Activated naive CD4-positive, alpha-beta T cell treated with anti-CD3 and anti-CD28 coated beads, Interleukin-2, amount 10 ng/mL, durations not matched to agents 7 days and 5 days (primary cell): ENCODE data around the gene SCGB1C1.
"Not testable (repeated sequence)": the region's sequence is repeated elsewhere in the genome, so short reads cannot be mapped to it uniquely, and the experiment has no call there.

ENCODE experiments used
- CTCF ChIA-PET: fragments of 350-600 bp; sonication (Branson Sonifier 250); formaldehyde crosslinking; loops from one replicate; lab custom pipeline; 2021; ENCODE audit warnings: antibody characterized with exemption; lab: Charles Lee
- DNase-seq: peaks from one replicate; pipeline ENCODE4 v3.0.0-alpha.2; 2020
- H3K27ac Mint-ChIP-seq: one replicate; pipeline ENCODE4 v1.8.0; 2021; ENCODE audit warnings: mild to moderate bottlenecking, moderate library complexity, mixed read lengths
- H3K27me3 Mint-ChIP-seq: one replicate; pipeline ENCODE4 v1.8.0; 2021; ENCODE audit warnings: mild to moderate bottlenecking, mixed read lengths
- H3K36me3 Mint-ChIP-seq: one replicate; pipeline ENCODE4 v1.8.0; 2021; ENCODE audit warnings: mixed read lengths
- H3K4me1 Mint-ChIP-seq: one replicate; pipeline ENCODE4 v1.8.0; 2021; ENCODE audit warnings: mixed read lengths
- H3K4me3 Mint-ChIP-seq: one replicate; pipeline ENCODE4 v1.8.0; 2021; ENCODE audit warnings: mild to moderate bottlenecking, moderate library complexity, mixed read lengths
- H3K9me3 Mint-ChIP-seq: one replicate; pipeline ENCODE4 v1.8.0; 2021; ENCODE audit warnings: mixed read lengths

SCGB1C1 gene

DNA sequence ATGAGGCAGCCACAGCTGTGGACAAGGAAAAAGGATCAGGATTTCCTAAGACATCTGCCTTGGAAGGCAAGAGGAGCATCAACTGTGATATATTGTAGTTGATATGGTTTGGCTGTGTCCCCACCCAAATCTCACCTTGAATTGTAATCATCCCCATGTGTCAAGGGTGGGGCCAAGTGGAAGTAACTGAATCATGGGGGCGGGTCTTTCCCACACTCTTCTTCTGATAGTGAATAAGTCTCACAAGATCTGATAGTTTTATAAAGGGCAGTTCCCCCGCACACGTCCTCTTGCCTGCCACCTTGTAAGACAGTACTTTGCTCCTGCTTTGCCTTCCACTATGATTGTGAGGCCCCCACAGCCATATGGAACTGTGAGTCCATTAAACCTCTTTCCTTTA is 24.8 kb downstream of the SCGB1C1 start:
- no peak for DNase-seq
- Mint-ChIP-seq H3K27ac (no peak overlapping the region), H3K4me1 (peaks cover 10% of the 10 kb centered on the region)

DNA sequence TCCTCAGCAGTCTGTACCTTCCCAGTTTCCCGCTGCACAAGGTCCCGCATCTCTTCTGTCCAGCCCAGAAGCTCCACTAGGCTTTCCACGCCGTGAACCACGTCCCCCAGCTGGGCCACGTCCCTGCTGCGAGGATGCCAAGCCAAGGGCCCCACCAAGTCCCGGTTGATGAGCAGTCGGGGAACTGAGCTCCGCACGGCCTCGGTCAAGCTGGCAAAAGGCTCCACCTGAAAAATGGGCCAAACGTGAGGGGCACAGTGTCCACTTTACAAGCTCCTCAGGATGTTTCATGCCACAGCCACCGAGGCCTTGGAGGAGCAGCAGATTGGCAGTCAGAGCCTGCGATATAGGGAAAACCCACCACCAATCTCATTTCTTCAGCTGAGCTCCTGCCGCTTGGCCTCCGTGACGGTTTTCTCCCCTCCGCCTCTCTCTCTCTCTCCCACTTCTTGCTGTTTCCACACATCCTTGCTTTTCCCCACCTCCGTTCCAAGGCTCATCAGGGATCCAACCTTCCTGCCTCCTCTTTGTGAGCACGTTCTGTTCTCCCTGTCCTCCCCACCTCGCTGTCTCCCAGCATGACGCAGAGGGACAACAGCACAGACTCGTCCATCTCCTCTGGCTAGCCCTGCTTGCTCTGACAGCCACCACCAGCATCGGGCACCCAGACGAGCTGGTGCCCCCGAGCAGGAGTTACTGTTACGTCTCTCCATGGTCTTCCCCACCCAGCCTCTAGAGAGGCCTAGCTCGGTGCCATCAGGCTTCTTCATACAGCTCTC is 26.1 kb downstream of the SCGB1C1 start:
- H3K36me3 Mint-ChIP-seq, result peaks cover 19% of the 10 kb centered on the region
- CTCF ChIA-PET, result interaction anchor here (1.5 kb wide), 1 partner anchor 32 kb away, joined by 4 read pairs; no protein-coding TSS in a partner anchor
- H3K27me3 Mint-ChIP-seq, result no peaks in the 10 kb centered on the region
- no peak overlapping the region for H3K4me3 Mint-ChIP-seq
- peaks cover 8% of the 10 kb centered on the region for H3K4me1 Mint-ChIP-seq
- DNase-seq, result no peak
- H3K27ac Mint-ChIP-seq, result no peak overlapping the region
- H3K9me3 Mint-ChIP-seq, result no peaks in the 10 kb centered on the region

More for the DNA sequence above, 24.8 kb downstream of the SCGB1C1 start:
- CTCF ChIA-PET, result interaction anchor here (1.5 kb wide), 1 partner anchor 9 kb away, joined by 4 read pairs; the partner anchor contains the start of gene RIC8A
- H3K9me3 Mint-ChIP-seq, result no peaks in the 10 kb centered on the region
- no peaks in the 10 kb centered on the region for H3K27me3 Mint-ChIP-seq
- peaks cover 27% of the 10 kb centered on the region for H3K36me3 Mint-ChIP-seq
- H3K4me3 Mint-ChIP-seq, result peak overlapping the region; percentile 23

DNA sequence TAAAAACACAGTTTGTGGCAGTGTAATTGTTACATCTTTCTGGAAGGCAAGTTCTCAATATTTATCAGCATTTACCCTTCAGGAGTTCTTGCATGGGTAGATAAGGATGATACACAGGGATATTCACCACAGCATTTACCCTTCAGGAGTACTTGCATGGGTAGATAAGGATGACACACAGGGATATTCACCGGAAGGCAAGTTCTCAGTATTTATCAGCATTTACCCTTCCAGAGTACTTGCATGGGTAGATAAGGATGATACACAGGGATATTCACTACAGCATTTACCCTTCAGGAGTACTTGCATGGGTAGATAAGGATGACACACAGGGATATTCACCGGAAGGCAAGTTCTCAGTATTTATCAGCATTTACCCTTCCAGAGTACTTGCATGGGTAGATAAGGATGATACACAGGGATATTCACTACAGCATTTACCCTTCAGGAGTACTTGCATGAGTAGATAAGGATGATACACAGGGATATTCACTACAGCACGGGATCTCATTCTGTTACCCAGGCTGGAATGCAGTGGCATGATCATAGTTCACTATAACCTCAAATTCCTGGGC is 27.9 kb downstream of the SCGB1C1 start:
- H3K9me3 Mint-ChIP-seq, H3K27me3 Mint-ChIP-seq, DNase-seq, CTCF ChIA-PET, H3K4me3 Mint-ChIP-seq, H3K27ac Mint-ChIP-seq, H3K4me1 Mint-ChIP-seq: not testable (repeated sequence)
- H3K36me3 Mint-ChIP-seq, result peaks cover 12% of the 10 kb centered on the region

- Mint-ChIP-seq H3K4me3 (no peak overlapping the region), H3K36me3 (peaks cover 9% of the 10 kb centered on the region), H3K9me3 (no peaks in the 10 kb centered on the region), H3K27ac (no peak overlapping the region), H3K4me1 (peaks cover 8% of the 10 kb centered on the region), H3K27me3 (no peaks in the 10 kb centered on the region)
- CTCF ChIA-PET, result no interaction called here
- DNase-seq, result no peak
These were observed 28.7 kb downstream of the SCGB1C1 start for GRCh38 chr11:221539-221938.

- DNase-seq, result no peak
- no peak overlapping the region for H3K4me3 Mint-ChIP-seq
- CTCF ChIA-PET, result no interaction called here
- H3K4me1 Mint-ChIP-seq, result peaks cover 8% of the 10 kb centered on the region
- H3K9me3 Mint-ChIP-seq, result no peaks in the 10 kb centered on the region
- H3K36me3 Mint-ChIP-seq, result peaks cover 9% of the 10 kb centered on the region
- H3K27ac Mint-ChIP-seq, result no peak overlapping the region
- no peaks in the 10 kb centered on the region for H3K27me3 Mint-ChIP-seq
These were observed 29.3 kb downstream of the SCGB1C1 start for GRCh38 chr11:221998-222789.

- H3K4me3 Mint-ChIP-seq, result no peak overlapping the region
- CTCF ChIA-PET, result no interaction called here
- H3K36me3 Mint-ChIP-seq, result peaks cover 5% of the 10 kb centered on the region
- H3K4me1 Mint-ChIP-seq, result no peaks in the 10 kb centered on the region
- no peak for DNase-seq
- H3K9me3 Mint-ChIP-seq, result no peaks in the 10 kb centered on the region
- no peaks in the 10 kb centered on the region for H3K27me3 Mint-ChIP-seq
- H3K27ac Mint-ChIP-seq, result no peak overlapping the region
These were observed 30.3 kb downstream of the SCGB1C1 start for GRCh38 chr11:223026-223789.

DNA sequence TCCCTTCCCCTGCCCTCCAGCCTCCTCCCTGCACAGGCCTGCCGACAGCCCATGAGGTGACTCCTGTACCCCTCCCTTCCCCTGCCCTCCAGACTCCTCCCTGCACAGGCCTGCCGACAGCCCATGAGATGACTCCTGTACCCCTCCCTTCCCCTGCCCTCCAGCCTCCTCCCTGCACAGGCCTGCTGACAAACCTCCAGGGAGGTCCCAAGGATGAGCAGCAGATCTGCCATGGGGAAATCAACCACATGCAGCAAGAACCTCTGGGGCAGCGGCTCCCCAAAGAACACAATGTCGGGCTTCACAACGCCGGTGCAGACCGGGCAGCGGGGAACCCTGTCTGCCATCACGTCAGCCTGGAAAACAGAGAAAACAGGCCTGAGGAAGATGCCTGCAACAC is 31.0 kb downstream of the SCGB1C1 start:
- Mint-ChIP-seq H3K9me3 (no peaks in the 10 kb centered on the region), H3K4me1 (no peaks in the 10 kb centered on the region), H3K27ac (no peak overlapping the region), H3K4me3 (no peak overlapping the region), H3K36me3 (peaks cover 9% of the 10 kb centered on the region), H3K27me3 (no peaks in the 10 kb centered on the region)
- CTCF ChIA-PET, result no interaction called here
- DNase-seq, result no peak

GRCh38 chr11:224424-224823 is 31.5 kb downstream of the SCGB1C1 start:
- H3K27ac Mint-ChIP-seq, result no peak overlapping the region
- CTCF ChIA-PET, result no interaction called here

DNA sequence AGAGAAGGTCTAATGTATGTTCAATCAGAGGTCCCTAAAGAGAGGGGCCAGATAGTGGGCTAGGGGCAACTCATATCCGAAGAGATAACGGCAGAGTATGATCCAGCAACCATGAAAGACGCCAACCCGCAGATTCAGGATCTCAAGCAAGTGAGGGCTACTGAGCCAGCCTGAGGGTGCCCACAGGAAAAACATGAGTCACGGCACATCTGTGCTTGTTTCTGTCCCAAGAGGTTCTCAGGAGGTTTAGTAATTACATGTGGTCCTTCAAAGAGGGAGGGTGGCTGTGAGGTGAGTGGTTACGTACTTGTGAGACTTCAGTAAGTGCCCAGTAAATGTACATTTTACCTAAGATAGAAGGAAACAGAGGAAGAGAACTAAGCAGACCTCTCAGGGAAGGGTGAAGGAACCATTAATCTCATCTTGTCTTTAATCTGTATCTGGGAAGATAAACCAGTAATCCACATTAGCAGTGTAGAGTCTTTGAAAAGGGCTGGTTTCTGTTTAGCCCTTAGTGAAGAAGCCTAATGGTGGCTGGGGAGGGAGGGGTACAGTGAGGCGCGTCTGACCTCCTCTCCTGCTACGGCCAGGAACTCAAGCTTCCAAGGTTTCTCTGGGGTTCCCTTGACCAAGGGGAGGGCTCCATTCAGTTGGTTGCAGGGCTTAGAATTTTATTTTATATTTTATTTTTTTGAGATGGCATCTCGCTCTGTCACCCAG is 33.0 kb downstream of the SCGB1C1 start:
- Mint-ChIP-seq H3K4me1 (no peaks in the 10 kb centered on the region), H3K36me3 (peaks cover 7% of the 10 kb centered on the region), H3K9me3 (no peaks in the 10 kb centered on the region), H3K27me3 (no peaks in the 10 kb centered on the region), H3K27ac (no peak overlapping the region), H3K4me3 (no peak overlapping the region)
- DNase-seq, result no peak
- CTCF ChIA-PET, result no interaction called here

More at GRCh38 chr11:224424-224823, 31.5 kb downstream of the SCGB1C1 start:
- Mint-ChIP-seq H3K27me3 (no peaks in the 10 kb centered on the region), H3K4me3 (no peak overlapping the region), H3K36me3 (peaks cover 7% of the 10 kb centered on the region), H3K4me1 (no peaks in the 10 kb centered on the region), H3K9me3 (no peaks in the 10 kb centered on the region)
- no peak for DNase-seq

- Mint-ChIP-seq H3K4me3 (no peak overlapping the region), H3K36me3 (peaks cover 7% of the 10 kb centered on the region), H3K4me1 (no peaks in the 10 kb centered on the region), H3K27me3 (no peaks in the 10 kb centered on the region), H3K27ac (no peak overlapping the region), H3K9me3 (no peaks in the 10 kb centered on the region)
- no peak for DNase-seq
- CTCF ChIA-PET, result interaction anchor here (3.0 kb wide), 1 partner anchor 23 kb away, joined by 17 read pairs; no protein-coding TSS in a partner anchor
These were observed 35.0 kb downstream of the SCGB1C1 start for GRCh38 chr11:227824-228379.

GRCh38 chr11:230431-230830 is 37.6 kb downstream of the SCGB1C1 start:
- peaks cover 8% of the 10 kb centered on the region for H3K4me1 Mint-ChIP-seq
- no peaks in the 10 kb centered on the region for H3K27me3 Mint-ChIP-seq
- peaks cover 9% of the 10 kb centered on the region for H3K36me3 Mint-ChIP-seq
- H3K27ac Mint-ChIP-seq, result no peak overlapping the region
- H3K9me3 Mint-ChIP-seq, result no peaks in the 10 kb centered on the region
- no peak for DNase-seq
- CTCF ChIA-PET, result interaction anchor here (3.0 kb wide), 1 partner anchor 20 kb away, joined by 17 read pairs; no protein-coding TSS in a partner anchor
- H3K4me3 Mint-ChIP-seq, result no peak overlapping the region

GRCh38 chr11:232783-233565 is 40.1 kb downstream of the SCGB1C1 start:
- peaks cover 7% of the 10 kb centered on the region for H3K36me3 Mint-ChIP-seq
- CTCF ChIA-PET, result no interaction called here
- H3K27ac Mint-ChIP-seq, result no peak overlapping the region
- H3K27me3 Mint-ChIP-seq, result no peaks in the 10 kb centered on the region
- H3K4me3 Mint-ChIP-seq, result no peak overlapping the region
- DNase-seq, result no peak
- H3K4me1 Mint-ChIP-seq, result peaks cover 17% of the 10 kb centered on the region
- H3K9me3 Mint-ChIP-seq, result no peaks in the 10 kb centered on the region
